HG02588 (cell line): ENCODE data around the gene BNC2.

Source experiments
- ATAC-seq: cut with Tn5 transposase; IDR thresholded peaks from one replicate; pipeline ENCODE4 v1.9.1; 2021; ENCODE audit warnings: mild to moderate bottlenecking, moderate library complexity; ENCODE audit not compliant: unreplicated experiment

BNC2 gene

DNA sequence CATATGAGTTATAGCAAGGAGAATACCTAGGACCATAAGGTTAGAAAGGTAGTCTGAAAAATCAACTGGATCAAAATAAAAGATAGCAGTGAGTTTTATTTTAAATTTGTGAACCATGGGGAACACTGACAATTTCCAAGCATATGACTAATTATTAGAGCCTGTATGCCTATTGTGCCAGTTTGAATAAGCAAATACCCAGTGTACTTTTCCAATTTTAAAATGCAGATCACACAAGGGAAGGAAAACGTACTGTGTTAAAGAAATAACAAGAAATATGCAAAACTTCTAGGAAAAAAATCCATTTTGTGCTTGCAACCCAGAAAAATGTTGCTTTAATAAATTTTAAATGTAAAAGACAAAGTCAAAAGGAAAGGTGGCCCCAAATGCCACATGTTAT lies 257.4 kb downstream of the BNC2 start:
- ATAC-seq = no peak

DNA sequence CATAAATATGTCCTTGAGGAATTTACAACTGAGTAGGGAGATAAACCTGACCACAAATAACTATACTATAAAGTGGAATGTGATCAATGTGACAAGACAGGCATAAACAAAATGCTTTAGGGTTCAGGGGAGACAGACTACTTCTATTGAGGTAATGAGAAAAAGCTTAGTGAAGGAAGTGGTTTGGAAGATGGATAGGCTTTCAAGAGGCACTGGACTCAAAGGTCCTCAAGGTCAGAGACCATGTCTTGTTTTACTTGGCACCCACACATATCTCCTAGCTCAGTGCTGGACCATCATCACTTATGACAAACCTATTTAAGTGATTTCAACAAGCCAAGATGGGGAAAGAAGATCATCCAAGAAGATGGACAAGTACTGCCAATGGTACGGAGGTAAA lies 257.8 kb downstream of the BNC2 start:
- no peak for ATAC-seq

DNA sequence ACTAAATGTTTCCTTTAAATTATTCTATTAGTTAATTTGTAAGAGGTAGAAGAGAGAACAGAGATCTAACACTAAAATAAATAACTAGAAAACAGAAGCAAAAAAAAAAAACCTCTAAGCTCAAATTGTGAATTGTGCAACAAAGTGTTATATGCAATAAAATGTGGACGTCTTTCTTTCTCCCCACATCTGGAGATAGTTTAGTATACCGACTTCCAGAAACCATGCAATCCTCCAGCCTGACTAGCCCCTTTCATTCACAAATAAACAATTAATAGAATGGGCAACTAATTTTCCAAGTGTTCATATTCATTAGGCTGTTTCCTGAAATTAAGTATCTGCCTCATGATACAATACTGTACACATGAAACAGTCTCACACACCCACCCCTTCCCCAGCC lies 258.5 kb downstream of the BNC2 start:
- ATAC-seq = no peak

DNA sequence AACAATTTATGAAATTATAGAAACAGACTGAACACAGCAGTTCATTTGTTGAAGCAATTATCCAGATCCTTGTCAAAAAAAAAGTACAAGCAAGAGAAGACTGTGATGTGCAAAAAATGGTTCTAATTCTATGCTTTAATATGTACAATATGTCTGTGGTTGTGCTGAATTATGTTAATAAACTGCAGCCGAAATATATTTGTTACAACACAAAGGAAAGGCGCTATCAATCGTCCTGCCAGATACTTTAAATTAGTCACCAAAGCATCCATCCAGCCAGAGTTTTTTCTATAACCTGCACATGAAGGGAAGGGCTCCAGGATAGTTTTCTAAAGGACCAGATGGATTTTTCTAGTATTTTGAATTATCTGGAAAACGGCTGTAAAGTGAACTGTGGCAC lies 259.5 kb downstream of the BNC2 start:
- ATAC-seq = no peak

DNA sequence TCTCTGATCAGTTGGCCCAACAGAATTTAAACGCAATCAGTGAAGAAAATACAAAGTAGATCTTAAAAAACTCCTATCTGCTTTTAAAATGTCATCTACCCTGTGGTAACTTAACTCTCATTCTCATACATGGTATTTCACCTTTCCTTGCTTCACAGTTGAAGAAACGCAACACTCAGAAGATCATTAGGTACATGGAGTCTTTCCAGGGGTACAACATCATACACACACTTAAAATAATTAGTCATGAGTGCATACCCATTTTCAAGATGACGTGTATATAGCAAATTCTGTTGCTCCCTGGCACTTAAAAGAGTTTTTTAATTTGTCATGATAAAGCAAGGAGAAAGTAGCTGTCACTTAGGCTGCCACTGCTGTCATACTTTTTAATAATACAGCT lies 259.9 kb downstream of the BNC2 start:
- ATAC-seq = no peak

DNA sequence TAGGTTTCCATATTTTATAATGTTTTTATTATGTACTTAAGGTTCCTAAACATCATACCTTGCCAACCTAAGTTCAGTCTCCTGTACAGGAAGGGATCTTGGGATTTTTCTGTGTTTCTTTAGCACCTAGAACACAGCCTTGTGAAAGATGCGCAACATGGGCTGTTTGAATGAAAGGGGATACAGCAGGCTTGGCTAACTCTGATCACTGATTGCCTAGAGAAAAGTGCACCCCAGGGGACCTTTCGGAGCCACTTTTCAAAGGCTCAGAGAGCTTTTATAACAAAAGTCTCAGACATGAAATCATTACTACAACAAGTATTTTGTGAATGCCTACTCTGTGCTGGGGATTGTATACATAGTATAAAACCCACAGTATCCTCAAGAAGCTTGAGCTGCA lies 261.6 kb downstream of the BNC2 start:
- no peak for ATAC-seq

DNA sequence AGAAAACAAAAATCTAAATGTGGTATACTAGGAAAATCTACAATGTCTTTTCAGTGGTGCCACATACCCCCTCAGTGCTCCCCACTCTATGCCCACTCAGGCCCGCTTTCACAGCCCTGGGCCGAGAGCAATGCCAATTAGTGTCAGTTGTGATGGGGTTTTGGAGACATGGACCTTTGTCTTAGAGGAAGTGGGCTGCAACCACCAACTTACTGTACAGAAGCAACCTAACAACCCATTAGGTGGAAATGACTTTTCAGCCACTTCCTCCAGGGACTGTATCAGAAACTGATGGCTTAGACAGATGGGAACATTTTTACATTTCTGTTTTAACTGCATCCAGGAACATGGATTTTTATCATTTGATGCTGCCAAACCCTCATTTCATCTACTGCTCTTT lies 268.0 kb downstream of the BNC2 start:
- no peak for ATAC-seq

DNA sequence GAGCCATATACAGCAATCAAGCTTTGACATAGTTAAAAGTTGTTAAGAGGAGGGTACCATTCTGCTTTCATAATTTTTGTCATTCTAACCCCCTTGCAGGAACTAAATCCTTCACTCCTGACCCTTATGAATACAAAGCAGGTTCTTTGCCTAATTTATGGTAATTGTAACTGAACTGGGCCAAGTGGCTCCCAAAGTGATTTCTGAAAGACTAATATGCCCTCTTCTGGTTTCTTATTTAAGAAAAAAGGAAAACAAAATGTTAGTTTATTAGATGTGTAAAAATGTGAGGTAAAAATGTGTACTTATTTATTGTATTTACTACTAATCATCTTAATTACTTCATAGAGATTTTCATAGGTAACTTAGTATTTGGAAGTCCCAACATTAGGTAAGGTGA lies 268.5 kb downstream of the BNC2 start:
- no peak for ATAC-seq

DNA sequence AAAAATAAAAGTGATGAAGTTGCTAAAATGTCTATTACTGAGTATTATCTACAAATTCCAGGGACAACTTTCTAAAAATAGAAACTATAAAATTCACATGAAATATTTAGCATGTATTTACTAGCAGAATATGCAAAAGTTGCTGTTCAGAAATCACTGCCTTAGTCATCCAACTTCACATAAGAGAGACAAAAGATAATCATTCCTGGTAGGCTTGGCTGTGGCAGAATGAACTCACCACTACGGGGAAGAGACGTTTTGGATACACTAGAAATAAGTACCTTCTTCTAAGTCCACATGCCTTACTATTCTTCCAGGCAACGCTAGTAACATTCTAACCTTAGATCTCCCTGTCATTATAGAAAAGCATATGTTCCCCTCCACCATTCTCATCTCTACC lies 272.2 kb downstream of the BNC2 start:
- no peak for ATAC-seq

DNA sequence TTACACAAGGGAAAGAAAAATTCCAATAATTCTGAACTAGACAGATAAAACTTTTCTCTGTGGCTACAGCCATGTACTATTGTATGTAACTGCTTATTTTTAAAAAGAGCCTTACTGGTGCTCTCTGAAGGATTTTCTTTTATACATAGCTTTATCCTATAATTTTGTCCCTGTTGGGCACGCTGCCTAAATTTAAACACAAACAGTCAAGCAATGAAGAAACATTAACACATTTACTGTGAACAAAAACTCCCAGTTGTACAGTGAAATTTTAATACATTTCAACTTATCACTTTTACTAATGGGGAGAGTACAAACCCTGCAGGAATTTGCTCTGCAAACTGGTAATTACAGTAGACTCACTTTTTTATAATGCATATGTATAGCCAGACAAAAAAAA lies 273.3 kb downstream of the BNC2 start:
- no peak for ATAC-seq

DNA sequence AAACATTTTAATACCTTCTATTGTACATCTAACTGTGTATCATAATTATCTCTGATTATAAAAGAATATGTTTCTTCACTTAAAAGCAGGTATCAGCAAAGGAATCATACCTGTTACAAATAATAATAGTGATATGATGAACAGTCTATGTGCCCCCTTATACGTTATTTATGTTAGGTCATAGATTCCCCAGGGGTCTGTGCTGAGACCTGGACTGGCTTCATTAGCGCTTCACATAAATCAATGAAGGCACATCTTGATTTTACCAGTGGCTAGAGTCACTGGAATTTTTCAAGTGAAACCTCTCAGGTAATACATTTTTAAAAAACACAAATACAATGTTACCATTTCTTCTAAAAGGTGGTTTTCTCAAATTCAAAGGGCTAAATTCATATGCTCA lies 275.2 kb downstream of the BNC2 start:
- no peak for ATAC-seq

DNA sequence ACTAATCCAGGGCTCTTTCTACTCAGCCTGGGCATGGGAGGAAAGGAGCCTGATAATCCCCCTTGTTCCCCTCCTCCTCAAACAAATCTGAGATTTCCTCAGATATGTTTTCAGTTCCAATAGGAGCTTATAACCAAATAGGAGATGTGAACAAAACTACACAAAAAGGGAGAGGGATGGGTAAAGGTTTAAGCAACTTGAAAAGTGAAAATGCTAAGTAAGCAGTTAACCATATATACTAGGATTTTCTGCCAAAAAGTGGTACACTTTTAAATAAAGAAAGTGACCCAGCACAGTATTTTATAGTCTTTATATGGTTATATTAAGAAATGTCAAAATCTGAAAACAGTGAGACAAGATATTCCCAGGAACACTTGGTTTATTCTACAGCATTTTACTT lies 275.7 kb downstream of the BNC2 start:
- no peak for ATAC-seq

DNA sequence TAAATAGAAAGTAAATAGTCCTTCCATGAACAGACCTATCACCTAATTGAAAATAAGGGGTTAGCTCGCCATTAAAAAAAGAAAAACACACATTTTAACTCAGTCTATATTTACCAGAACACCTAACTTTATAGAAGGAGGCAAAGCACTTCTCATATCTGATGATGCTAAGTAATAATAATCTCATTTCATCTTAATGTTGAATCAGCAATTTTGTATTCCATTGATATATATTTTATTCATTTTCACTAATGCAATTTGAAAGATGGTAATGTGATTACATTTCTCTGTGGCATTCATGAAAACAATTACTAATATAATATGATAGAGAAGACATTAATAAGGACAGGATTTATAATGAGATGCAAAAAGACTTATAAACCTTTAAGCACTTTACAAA lies 276.7 kb downstream of the BNC2 start:
- no peak for ATAC-seq

DNA sequence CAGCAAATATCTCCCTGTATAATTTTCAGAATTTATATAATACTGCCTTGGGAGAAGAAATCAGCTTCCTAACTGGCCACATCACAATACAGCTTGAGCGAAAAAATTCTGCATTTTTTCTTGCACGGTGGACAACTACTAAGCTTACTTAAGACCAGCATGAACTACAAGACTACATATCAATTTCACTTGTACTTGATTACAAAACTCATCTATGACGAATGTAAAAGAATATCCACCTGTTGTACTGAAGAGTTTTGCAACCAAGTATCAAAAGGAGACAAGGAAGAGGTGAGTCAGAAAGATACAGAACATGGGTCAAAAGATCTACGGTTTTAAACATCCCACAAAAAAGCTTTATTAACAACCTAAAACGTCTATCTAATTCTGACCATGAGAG lies 279.4 kb downstream of the BNC2 start:
- no peak for ATAC-seq

DNA sequence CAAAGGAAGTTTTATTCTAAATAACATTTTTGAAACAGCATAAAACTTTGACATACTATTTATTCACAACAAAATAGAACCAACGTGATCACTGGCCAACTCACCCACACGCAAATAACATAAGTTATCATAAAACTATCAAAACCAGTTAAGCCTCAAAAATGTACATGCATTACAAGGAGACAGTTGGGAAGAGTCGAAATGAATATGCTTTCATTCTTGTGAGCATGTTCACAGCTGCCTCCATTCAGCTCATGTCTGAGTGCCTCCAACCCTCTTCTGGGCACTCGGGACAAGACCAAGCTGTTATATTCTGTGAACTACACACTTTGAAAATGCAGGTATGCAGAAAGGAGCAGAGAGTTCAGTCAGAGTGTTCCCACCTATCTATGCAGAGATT lies 284.9 kb downstream of the BNC2 start:
- ATAC-seq = no peak

DNA sequence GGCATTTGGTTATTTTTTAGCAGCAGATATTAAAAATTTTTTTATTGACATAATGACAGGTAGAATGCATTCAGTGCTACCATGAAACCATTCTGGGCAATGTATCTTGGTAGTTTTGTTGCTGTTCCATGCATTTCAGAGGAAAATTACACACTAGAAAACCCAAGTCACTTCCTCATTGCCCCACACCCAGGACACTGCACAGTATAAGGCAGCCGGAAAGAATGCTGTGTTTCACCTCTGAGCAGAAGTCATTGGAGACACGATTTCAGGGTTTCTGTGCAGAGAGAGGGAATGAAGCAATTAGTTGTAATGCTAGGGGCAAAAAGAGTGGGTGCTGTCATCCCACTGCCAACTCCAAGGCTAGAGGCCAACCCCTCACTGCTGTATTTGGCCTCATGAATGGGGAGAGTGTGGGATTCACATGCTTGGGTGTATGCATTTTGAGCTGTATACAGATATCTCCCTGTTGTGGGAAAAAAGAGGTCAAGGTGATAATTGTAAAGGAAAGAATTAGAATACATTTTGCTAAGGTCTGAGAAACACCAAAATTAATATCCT lies 290.5 kb downstream of the BNC2 start:
- no peak for ATAC-seq

DNA sequence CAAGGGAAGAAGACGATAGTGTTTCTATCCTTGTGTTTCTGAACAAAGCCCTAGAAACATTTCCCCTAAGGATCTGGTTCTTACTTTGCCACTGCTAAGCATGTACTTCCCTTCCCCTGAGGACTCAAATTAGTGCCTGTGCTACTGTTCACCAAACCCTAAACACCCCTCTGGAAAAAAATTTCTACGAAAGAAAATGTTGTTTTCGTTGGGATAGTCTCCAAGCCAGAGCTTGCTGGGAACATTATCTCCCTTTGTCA lies 294.6 kb downstream of the BNC2 start:
- no peak for ATAC-seq

DNA sequence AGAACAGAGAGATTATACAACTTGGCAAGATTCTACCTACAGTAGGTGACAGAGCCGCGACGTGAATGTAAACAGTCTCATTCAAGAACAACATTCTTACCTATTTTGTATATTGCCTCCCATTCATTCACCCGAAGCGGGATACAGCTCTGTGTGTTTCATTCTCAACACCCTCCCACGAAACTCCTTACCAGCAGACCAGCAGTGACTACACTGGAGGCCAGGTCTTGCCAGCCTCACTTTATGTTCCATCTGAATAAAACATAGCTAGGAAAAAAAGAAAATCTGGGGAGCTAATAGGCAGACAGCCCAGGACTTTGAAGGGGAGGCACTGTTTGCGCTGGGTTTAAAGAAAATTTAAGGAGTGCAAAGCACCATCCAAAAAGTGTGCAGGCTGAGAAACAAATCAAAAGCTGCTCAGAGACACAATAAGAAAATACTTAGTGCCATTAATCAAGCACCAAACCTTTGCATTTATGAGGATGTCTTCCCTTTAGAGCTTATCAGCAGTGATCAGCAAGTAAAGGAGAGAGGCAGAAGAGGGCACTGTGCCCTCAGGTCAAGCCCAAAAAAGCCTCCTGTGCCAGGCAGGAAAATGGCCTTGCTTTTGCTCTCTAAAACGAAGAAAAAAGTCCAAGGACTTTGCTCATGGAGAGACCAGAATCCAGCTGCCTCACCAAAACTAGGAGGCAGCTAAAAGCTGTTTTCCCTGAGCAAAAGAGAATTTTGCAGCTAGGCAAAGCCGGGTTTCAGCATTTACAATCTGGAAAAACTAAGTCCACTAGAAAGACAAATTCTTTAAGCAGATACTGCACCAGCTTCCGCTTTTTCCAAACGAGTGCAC lies 295.1 kb downstream of the BNC2 start:
- no peak for ATAC-seq

DNA sequence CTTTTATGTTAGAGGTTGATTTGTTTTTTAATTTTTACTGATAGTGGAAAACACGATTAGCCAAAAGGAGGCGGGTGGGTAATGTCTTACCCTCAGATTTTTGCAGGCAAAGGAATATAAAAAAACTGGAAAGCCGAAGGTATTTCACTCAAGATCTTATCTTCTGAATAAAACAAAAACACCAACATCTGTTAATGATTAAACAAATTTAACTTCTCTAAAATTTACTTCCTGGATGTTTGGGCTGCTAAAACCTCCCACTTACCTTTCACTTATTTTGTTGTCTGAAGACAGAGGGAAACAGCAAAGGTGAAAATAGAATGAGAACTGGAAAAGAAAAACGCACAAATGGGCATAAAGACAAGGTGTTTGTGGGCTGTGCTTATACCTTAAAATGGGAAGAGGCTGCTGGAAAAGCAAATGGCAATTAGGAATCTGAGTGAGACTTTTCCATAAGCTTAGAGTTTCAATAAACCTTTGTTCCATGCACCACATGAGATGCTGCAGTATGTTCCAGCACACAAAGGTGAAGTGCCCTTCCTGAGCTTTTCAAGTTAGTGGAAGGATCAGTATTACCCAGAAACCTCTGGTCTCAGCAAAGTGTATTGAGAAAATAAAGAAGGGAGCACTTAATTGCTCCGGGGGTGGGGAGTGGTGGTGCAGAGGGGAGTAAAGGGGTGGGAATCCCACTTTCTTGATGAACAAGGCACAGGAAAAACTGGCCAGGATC lies 298.3 kb downstream of the BNC2 start:
- no peak for ATAC-seq

DNA sequence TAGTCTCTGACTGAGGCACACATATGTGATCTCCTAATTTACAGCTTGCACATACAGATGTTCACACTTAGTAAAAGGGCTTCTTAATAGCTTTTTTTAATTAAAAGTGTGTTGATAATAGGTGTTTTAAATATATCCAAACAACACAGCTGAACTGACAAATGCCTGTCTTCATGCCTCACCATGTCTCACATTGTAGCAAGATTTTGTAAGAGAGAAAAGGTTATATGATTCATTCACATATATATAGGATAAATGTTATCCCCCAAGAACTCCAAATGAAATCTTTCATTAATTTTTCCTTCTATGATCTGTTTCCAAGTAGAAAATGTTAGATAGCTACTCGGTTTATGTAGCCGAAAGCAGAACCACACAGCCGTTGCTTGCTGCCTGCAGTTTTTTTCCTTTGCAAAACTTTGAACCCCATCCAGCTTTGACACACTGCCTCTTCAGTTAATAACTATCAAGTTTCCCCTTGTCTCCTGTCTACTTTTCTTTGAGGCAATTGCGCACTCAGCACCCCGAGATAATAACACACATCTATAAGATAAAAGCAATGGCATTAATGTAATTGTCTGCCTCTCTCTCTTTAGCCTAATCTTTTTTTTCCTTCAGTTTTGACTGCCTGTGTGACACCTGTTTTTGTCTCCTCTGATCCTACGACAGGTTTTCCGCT lies 299.2 kb downstream of the BNC2 start:
- no peak for ATAC-seq

DNA sequence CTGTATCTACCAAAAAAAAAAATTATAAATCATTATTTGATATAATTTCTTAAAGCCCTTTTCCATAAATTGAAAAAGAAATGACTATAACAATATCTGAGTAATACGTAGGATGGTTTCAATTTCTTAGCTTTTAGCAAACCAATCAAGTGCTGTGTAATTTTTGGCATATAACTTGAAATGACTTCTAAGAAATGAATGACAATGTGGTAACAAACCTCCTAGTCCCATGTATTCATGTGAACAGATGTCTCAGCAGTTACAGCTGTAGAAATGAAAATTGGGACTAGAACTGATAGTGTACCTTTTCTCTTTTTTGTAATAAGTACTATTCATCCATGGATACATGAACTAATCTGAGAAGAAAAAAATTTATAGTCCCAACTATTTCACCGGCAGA lies 307.0 kb downstream of the BNC2 start:
- no peak for ATAC-seq

DNA sequence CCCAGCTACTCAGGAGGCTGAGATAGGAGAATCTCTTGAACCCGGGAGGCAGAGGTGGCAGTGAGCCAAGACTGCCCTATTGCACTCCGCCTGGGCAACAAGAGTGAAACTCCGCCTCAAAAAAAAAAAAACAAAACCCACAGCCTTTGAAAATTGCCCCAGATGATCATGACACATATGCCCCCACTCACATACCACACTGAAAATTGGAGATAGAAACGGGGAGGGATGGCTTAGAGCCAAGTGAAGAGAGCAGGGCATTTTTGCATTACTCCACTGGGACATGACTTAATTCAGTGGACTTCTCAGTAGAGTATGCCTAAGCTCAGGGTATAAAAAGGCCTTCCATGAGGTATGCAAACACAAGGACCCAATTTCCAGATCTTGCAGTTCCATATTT lies 309.3 kb downstream of the BNC2 start:
- no peak for ATAC-seq
